ENCODE data around the gene RALGAPA1.
A peak's percentile ranks its signal among the peaks of the same experiment; 100 is the strongest.

The RALGAPA1 gene

DNA sequence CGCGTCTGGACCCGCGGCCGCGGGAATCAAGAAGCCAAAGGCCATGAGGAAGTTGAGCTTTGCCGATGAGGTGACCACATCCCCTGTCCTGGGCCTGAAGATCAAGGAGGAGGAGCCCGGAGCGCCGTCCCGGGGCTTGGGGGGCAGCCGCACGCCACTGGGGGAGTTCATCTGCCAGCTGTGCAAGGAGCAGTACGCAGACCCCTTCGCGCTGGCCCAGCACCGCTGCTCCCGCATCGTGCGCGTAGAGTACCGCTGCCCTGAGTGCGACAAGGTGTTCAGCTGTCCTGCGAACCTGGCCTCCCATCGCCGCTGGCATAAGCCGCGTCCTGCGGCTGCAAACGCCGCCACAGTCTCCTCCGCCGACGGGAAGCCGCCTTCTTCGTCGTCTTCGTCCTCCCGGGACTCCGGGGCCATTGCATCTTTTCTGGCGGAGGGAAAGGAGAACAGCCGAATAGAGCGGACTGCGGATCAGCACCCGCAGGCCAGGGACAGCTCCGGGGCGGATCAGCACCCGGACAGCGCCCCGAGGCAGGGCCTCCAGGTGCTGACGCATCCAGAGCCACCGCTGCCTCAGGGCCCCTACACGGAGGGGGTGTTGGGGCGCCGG lies 274.1 kb downstream of the RALGAPA1 start:
- peak; percentile 37 for DNase-seq (ENCODE audit: low read depth)

DNA sequence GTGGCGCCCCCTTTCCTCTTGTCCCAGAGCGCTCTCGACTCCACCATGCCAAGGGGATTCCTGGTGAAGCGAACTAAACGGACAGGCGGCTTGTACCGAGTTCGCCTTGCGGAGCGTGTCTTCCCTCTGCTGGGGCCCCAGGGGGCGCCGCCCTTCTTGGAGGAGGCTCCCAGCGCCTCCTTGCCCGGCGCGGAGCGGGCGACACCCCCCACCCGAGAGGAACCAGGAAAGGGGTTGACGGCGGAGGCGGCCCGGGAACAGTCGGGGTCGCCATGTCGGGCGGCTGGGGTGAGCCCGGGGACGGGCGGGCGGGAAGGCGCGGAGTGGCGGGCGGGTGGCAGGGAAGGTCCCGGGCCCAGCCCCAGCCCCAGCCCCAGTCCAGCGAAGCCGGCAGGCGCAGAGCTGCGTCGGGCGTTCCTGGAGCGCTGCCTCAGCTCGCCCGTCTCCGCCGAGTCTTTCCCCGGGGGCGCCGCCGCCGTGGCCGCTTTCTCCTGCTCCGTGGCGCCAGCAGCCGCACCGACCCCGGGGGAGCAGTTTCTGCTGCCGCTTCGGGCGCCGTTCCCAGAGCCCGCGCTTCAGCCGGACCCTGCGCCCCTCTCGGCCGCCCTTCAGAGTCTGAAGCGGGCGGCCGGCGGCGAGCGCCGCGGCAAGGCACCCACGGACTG lies 274.8 kb downstream of the RALGAPA1 start:
- DNase-seq (ENCODE audit: low read depth), result no peak

DNA sequence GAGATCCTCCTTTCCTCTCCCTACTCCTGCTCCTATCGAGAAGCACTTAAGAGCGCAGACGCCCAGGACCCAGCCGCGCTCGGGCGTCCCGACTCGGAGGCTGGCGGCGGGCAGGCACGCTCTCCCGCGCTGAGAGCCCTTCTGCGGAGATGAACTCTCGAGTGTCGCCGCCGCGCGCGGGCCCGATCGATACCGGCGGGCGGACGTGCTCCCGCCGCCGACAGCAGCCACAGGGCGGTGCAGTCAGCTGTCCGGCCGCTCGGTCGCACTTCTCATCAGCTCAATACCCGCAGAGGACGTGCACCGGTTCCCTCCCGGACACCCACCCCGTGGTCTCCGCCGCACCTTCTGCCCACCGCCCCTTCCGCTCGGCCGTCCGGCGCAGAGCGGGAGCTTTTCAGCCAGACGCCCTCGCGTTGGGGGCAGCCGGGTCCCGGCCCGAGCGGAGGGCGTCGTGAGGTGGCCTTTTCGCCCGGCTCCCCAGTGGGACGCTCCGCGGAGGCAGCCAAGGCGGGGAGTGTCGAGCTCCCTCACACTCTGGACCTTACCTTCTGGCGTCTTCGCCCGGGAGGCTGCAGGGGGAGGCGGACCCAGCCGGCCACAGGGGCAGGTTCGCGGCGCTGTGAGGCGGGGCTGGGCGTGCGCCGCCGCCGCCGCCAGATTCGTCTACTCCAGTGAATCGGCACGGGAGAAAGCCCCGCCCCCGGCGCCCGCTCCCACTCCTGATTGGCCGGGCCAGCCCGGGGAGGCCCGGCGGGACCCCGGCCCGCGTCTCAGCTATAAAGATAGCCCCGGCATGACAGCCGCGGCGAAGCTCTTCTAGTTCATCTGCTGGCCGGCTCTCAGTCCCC lies 275.5 kb downstream of the RALGAPA1 start, which contains the start of gene INSM2:
Gene INSM2 (plus strand): TSS at position 808 of the 851 bp plus-strand sequence. CDS start 89 bp downstream, outside the sequence.
- DNase-seq (ENCODE audit: low read depth), result peak; percentile 17

DNA sequence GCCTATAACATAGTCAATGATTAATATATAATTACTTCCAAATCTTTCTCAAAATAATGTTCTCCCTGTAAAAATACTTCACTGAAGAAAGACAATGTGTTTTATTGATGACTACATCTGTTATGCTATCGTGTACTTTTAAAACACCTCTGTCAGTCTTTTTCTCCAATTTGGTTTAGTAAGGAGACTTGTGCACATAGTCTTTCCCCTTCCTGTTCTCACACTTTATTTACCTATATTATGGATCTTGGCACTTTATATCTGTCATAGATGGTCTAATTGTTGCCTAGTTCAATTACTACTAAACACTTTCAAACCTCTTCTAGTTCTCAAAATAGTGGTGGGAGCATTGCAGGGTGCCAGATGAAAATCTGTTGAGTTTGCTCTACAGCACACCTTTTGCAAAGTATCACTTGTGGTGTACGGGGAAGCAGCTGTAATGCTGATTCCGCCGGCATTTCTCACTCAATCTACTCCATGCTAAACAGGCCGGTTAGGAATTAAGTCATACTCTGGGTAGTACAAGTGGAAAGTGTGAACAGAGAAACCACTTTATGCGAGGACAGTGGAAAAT lies 276.2 kb downstream of the RALGAPA1 start:
- no peak for DNase-seq (ENCODE audit: low read depth)

DNA sequence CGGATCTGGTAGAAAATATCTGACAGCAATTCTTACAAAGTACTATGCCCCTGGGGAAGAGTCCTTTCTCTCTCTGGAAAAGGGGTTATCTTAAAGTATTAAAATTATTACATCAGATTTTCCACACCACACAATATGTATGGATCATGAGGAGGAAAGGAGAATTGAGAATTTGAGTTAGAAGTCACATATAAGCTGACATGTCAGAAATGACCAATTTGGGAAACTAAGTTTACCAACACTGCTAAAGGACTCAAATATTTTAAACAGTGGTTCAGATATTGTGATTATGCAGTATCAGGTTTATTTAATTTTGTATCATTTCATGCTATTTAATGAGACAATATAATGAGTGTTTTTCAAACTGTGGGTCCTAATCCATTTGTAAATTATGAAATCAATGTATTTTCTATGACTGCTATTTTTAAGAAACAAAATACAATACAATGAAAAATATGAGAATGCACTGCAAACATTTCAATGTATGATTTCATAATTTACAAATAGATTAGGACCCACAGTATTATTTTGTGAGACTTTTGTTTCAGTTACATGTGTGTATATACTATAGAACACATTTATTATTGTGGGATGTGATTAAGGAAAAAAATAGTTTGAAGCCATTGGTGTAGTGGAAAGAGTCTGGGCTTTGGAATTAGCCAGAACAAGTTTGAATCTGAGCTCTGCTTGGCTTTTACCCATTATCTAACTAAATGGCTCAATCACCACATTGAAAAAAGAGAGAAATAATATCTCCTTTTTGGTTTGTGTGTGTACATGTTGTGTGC lies 276.9 kb downstream of the RALGAPA1 start:
- no peak for DNase-seq (ENCODE audit: low read depth)

- DNase-seq (ENCODE audit: low read depth), result no peak
Measured at GRCh38 chr14:35526962-35527361, 282.1 kb downstream of the RALGAPA1 start.

GRCh38 chr14:35525695-35526094 lies 283.4 kb downstream of the RALGAPA1 start:
- DNase-seq (ENCODE audit: low read depth), result no peak

GRCh38 chr14:35519986-35520385 lies 289.1 kb downstream of the RALGAPA1 start:
- no peak for DNase-seq (ENCODE audit: low read depth)

DNA sequence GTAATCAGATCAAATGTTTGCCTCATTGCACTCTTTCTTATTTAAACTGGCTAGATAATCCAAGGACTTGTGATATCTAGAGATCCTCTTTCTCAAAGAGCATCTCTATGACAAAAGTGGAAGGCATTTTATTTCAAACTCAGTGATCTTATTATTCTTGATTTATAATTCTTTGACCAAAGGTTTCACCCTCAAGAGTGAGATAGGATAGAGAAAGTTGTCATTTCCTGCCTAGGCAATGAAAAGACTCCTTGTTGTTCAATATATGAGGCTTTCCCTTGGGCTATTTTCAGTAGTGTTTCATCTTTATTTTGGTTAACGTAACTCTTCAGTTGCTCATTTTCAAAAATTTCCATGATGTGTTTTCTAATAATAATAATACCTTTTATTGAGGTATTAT lies 293.2 kb downstream of the RALGAPA1 start:
- no peak for DNase-seq (ENCODE audit: low read depth)

DNA sequence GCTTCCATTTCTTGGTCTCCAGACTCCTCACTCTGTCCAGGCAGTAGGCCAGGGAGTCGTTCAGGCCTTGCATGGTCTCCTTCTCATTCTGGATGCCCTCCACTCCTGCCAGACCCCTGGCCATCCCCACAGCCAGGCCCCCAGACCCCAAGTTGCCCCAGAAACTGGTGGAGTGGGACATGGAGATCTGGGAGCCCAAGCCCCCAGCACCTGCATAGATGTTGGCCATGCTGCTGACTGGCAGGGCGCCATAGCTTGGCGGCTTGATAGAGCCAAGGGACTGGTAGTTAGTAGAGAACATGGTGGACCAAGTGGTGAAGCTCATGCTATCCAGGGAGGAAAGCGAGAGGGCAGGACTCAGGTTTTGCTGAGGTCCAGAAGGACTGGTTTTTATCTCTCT lies 296.3 kb downstream of the RALGAPA1 start:
- no peak for DNase-seq (ENCODE audit: low read depth)

GRCh38 chr14:35509846-35510245 lies 299.2 kb downstream of the RALGAPA1 start:
- no peak for DNase-seq (ENCODE audit: low read depth)

- DNase-seq (ENCODE audit: low read depth), result no peak
Measured at GRCh38 chr14:35506927-35507326, 302.2 kb downstream of the RALGAPA1 start.

- DNase-seq (ENCODE audit: low read depth), result no peak
Measured at GRCh38 chr14:35506461-35506860, 302.6 kb downstream of the RALGAPA1 start.

- no peak for DNase-seq (ENCODE audit: low read depth)
Measured at GRCh38 chr14:35504260-35504659, 304.8 kb downstream of the RALGAPA1 start.

- DNase-seq (ENCODE audit: low read depth), result no peak
Measured at GRCh38 chr14:35503646-35504045, 305.4 kb downstream of the RALGAPA1 start.

DNA sequence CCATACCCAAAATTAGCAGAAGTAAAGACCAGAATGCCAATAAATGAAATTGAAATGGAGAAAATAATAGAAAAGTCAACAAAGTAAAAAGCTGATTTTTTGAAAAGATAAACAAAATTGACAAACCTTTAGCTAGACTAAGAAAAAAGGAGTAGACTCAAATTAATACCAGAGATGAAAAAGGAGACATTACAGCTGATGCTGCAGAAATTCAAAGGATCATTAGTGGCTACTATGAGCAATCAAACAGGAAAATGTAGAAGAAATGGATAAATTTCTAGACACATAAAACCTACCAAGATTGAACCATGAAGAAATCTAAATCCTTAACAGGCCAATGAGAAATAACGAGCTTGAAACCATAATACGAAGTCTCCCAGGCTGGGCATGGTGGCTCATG lies 309.9 kb downstream of the RALGAPA1 start:
- no peak for DNase-seq (ENCODE audit: low read depth)

- no peak for DNase-seq (ENCODE audit: low read depth)
Measured at GRCh38 chr14:35495278-35495677, 313.8 kb downstream of the RALGAPA1 start.

DNA sequence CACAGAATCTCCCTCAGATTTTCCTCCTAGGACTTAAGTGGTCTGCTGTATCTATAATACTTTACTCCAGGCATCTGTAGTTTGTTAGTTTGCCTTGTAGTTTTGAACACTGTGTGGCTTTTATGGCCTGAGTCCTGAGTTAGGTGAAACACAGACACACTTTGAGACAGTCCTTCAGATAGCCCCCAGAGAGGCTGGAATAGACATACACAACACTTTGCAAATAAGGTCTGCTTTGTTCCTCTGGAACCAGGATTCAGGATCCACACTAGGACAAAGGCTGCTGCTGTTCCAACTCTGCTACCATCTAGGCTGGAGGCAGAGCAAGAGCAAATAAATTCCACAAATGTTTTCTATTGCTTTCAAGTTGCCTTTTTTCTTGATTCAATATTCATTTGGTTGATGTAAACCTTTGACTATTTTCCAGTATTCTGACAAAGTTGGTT lies 316.5 kb downstream of the RALGAPA1 start:
- no peak for DNase-seq (ENCODE audit: low read depth)

Data from activated T-helper 1 cell treated with Interleukin-2 at 50 U/mL for 16 hours (primary cell).